ENCODE results near the gene TRIM71.

The TRIM71 gene

DNA sequence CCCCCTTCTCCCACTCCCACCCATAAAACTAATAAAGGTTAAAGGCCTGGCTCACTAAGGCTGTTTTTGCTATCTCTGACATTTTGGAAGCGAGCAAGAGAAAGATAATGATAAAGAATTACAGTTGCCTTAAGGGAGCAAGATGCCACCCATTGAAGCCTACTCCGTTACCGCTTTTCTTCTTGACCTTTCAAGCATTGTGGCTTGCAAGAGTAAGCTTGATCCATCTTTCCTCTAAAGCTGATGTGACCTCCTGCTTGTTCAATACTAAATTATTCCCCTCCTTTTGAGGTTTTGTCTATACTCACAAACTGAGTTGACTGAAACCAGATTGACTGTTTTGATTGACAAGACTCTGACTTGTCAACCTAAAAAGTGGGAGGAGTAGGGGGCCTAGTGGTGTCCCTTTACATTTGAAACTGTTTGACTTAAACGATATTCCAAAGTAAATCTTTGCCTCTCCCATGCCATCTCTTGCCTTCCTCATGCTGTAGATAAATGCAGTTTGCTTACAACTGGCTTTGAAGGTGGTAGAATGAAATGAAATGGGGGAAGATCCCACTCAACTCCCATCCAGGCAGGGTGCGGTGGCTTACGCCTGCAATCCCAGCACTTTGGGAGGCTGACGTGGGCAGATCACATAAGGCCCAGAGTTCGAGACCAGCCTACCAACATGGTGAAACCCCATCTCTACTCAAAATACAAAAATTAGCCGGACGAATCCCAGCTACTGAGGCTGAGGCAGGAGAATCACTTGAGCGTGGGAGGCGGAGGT, 8.0 kb downstream of the TRIM71 start:
- no peak overlapping the region for H3K4me3 ChIP-seq (ENCODE audit: low read depth, low read length)
- DNase-seq (ENCODE audit: low read depth), result no peak
- in situ Hi-C loops (cut with HindIII; ENCODE audit: low sequenced_read_pairs), result no loop called here
- TF ChIP-seq, protein P1, sequence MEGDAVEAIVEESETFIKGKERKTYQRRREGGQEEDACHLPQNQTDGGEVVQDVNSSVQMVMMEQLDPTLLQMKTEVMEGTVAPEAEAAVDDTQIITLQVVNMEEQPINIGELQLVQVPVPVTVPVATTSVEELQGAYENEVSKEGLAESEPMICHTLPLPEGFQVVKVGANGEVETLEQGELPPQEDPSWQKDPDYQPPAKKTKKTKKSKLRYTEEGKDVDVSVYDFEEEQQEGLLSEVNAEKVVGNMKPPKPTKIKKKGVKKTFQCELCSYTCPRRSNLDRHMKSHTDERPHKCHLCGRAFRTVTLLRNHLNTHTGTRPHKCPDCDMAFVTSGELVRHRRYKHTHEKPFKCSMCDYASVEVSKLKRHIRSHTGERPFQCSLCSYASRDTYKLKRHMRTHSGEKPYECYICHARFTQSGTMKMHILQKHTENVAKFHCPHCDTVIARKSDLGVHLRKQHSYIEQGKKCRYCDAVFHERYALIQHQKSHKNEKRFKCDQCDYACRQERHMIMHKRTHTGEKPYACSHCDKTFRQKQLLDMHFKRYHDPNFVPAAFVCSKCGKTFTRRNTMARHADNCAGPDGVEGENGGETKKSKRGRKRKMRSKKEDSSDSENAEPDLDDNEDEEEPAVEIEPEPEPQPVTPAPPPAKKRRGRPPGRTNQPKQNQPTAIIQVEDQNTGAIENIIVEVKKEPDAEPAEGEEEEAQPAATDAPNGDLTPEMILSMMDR (IDR thresholded peaks at IDR 0.05; ENCODE audit: low read depth, low read length, missing control alignments), result no peak

DNA sequence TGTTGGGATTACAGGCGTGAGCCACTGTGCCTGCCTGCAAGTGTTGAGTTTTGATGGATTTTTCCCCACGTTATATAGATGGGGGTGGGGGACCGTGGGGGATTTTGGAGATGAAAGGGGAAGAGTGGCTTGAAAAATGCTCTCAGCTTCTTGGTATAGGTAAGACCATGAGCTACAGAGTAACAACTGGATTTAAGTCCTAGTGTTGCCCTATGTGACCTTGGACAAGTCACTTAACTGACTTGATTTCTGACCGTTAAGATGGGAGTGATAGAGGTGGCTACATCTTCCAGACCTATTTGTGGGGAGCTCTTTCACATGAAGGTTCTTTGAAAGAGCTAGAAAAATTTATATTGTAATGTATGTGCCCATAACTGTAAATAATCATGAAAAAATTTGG, 13.3 kb downstream of the TRIM71 start:
- TF ChIP-seq, protein P1 (IDR thresholded peaks at IDR 0.05; ENCODE audit: low read depth, low read length, missing control alignments), result no peak
- no peak overlapping the region for H3K4me3 ChIP-seq (ENCODE audit: low read depth, low read length)
- in situ Hi-C loops (cut with HindIII; ENCODE audit: low sequenced_read_pairs), result no loop called here
- DNase-seq (ENCODE audit: low read depth), result no peak

DNA sequence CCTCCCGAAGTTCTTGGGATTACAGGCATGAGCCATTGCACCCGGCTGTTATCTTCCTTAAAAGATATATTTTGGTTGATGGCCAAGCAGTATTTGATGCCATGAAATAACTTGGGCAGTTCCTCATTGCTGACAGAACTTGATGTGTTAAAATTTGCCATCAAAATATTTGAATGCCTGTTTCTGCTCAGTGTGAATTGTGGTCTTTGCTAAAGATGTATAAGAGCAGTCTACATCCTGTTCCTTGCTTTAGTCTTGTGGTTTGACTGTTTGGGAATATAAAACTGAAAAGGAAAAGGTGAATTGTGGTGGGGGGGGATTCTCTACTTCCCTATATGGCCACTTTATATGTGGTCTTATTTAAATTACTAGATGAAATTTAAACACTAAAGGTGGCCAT, 14.0 kb downstream of the TRIM71 start:
- in situ Hi-C loops (cut with HindIII; ENCODE audit: low sequenced_read_pairs), result no loop called here
- TF ChIP-seq, protein P1 (IDR thresholded peaks at IDR 0.05; ENCODE audit: low read depth, low read length, missing control alignments), result no peak
- no peak for DNase-seq (ENCODE audit: low read depth)
- no peak overlapping the region for H3K4me3 ChIP-seq (ENCODE audit: low read depth, low read length)

DNA sequence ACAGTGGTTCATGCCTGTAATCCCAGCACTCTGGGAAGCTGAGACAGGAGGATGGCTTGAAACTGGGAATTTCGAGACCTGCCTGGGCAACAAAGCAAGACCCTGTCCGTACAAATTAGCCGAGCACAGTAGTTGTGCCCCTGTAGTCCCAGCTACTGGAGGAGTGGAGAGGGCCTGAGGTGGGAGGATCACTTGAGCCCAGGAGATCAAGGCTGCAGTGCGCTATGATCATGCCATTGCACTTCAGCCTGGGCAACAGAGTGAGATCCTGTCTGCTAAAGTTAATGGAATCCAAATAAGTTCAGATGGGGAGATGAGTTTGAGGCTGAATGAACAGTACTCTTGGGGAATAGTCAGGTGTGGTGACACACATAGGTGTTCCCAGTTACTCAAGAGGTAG, 14.4 kb downstream of the TRIM71 start:
- no peak overlapping the region for H3K4me3 ChIP-seq (ENCODE audit: low read depth, low read length)
- TF ChIP-seq, protein P1 (IDR thresholded peaks at IDR 0.05; ENCODE audit: low read depth, low read length, missing control alignments), result no peak
- no peak for DNase-seq (ENCODE audit: low read depth)
- in situ Hi-C loops (cut with HindIII; ENCODE audit: low sequenced_read_pairs), result no loop called here

DNA sequence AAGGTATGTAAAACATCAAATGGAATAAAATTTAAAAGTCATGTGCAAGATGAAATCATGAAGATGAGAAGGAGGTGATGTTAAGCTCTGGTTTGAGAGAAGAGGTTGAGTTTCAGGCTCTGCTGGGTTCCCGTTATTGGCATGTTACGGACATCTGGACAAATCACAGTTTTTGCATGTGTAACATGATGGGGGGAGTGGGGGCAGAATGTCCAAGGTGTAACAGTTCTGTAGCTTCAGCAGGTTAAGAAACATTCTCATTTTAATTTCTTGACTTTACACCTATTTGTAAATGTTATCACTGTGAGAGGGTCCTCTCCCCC, 17.2 kb downstream of the TRIM71 start:
- DNase-seq (ENCODE audit: low read depth), result no peak
- no peak overlapping the region for H3K4me3 ChIP-seq (ENCODE audit: low read depth, low read length)
- in situ Hi-C loops (cut with HindIII; ENCODE audit: low sequenced_read_pairs), result no loop called here
- TF ChIP-seq, protein P1 (IDR thresholded peaks at IDR 0.05; ENCODE audit: low read depth, low read length, missing control alignments), result no peak

DNA sequence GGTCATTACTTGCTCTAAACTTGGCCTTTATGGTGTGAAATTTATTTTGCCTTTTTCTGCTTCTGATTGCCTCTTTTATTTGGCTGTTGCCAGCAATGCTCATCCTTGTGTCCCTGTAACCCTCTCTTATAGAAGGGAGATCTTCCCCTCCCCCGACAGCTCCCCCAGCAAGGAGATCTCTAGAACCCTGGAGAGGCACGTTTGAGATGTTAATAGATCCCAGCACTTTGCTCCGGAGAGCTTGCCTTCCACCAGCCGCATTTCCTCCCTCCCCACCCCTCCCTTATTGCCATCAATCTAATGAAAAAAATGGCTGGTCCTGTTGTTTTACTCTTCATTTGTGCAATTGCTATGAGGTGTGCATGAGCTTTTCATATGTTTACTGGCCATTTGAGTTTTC, 18.2 kb downstream of the TRIM71 start:
- DNase-seq (ENCODE audit: low read depth), result no peak
- no peak overlapping the region for H3K4me3 ChIP-seq (ENCODE audit: low read depth, low read length)
- in situ Hi-C loops (cut with HindIII; ENCODE audit: low sequenced_read_pairs), result no loop called here
- TF ChIP-seq, protein P1 (IDR thresholded peaks at IDR 0.05; ENCODE audit: low read depth, low read length, missing control alignments), result no peak

All from astrocyte of the cerebellum (primary cell).